ENCODE results near the gene CALY.
"Not testable (repeated sequence)": the region's sequence is repeated elsewhere in the genome, so short reads cannot be mapped to it uniquely, and the experiment has no call there.

CALY gene

DNA sequence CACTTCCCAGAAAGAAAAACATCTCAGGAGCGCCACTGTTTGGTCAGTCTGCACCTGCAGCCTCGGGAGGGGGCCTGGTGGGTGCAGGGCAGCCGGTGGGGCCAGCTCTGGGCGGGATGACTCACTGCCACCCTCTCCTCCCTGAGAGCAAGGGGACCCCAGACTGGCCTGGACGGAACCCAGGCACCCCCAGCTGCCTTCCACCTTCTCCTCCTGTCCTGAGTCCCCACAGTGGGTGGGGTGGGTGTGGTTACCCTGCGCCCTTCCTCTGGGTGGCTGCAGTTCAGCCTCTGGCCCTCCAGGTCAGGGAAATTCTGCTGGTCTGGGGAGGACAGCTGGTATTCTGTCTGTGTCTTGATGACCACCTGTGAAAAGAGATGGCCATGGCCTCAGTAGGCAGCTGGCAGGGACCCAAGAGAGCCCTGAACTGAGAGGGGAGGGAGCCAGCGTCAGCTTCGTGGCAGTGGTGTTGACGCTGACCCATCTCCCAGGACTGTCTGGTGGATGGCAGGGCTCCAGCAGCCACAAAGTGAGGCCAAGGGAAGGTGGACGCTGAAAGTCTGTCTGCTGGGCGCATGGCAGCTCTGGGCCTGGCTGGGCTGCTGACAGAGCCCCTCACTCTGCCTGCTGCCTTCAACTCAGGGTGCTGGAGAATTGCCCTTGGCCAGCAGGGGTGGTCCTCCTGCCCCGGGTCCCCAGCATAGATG lies 8.9 kb downstream of the CALY start:
- H3K27me3 Mint-ChIP-seq = peaks cover 33% of the 10 kb centered on the region
- ATAC-seq (replicated peaks; ENCODE audit: extremely low read depth, poor library complexity, severe bottlenecking) (no peak), DNase-seq (ENCODE audit: low spot score in 2 of 2) (no peak)
- no peak overlapping the region for H3K4me3 Mint-ChIP-seq
- H3K27ac Mint-ChIP-seq (ENCODE audit: low read depth) = no peak overlapping the region
- H3K9me3 Mint-ChIP-seq = no peaks in the 10 kb centered on the region
- peaks cover 6% of the 10 kb centered on the region for H3K36me3 Mint-ChIP-seq (ENCODE audit: insufficient read depth)
- H3K4me1 Mint-ChIP-seq = peaks cover 5% of the 10 kb centered on the region

GRCh38 chr10:133326745-133327650 lies 9.7 kb downstream of the CALY start:
- ATAC-seq (replicated peaks; ENCODE audit: extremely low read depth, poor library complexity, severe bottlenecking) (no peak), DNase-seq (ENCODE audit: low spot score in 2 of 2) (no peak)
- peaks cover 33% of the 10 kb centered on the region for H3K27me3 Mint-ChIP-seq
- peaks cover 5% of the 10 kb centered on the region for H3K4me1 Mint-ChIP-seq
- peaks cover 6% of the 10 kb centered on the region for H3K36me3 Mint-ChIP-seq (ENCODE audit: insufficient read depth)
- no peak overlapping the region for H3K4me3 Mint-ChIP-seq
- H3K27ac Mint-ChIP-seq (ENCODE audit: low read depth) = no peak overlapping the region
- H3K9me3 Mint-ChIP-seq = no peaks in the 10 kb centered on the region

DNA sequence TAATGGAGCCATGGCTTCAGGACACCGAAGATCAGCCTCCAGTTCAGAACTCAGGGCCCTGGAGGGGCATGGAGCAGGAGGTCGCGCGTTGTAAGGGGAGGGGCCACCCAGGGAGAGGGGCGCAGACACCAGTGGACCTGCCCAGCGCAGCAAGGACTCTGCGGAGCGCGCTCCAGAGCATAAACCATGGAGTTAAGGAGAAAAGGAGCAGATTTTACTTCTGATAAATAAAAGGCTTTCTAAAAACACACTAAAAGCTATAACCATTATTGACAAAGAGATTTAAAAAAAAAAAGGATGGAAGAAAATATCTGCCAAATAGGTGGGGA lies 10.5 kb downstream of the CALY start:
- H3K27ac Mint-ChIP-seq (ENCODE audit: low read depth) = no peak overlapping the region

DNA sequence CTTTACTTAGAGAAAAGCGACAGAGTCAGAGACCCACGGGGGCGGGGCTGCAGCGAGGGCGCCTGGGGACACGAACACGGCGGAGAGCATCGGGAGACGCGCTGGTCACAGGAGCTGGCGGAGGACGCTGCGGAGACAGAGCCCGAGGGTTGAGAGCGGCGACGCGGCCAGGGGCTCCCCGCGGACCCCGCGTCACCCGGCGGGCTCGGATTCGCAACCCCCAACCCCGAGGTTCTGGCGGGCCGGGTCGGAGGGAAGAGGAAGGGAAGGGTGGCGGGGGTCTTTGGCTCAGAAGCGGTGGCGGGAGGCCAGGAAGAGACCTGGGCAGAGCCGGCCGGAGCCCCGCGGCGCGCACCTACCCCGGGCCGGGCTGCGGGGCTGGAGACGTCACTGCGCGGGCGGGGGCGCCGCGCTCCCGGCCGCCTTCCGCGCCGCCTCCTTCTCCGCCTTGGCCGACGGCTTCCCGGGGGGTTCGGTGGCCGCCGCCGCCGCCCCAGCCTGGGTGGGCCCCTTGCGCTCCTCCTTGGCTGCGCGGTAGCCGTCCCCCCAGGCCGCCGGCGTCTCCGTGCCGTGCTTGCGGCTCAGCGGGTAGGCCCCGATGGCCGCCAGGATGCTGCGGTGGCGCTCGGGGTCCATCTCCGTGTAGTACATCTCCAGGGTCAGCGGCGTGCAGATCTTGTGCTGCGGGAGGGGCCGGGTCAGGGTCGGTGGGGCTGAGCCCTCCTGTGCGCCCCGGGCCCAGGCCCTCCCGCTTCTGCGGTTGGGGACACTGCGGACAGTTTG lies 11.1 kb downstream of the CALY start:
- H3K9me3 Mint-ChIP-seq = no peaks in the 10 kb centered on the region
- peak overlapping the region; percentile 76 for H3K4me3 Mint-ChIP-seq
- peaks cover 33% of the 10 kb centered on the region for H3K27me3 Mint-ChIP-seq
- peaks cover 5% of the 10 kb centered on the region for H3K4me1 Mint-ChIP-seq
- ATAC-seq (replicated peaks; ENCODE audit: extremely low read depth, poor library complexity, severe bottlenecking) (no peak), DNase-seq (ENCODE audit: low spot score in 2 of 2) (no peak)
- peaks cover 1% of the 10 kb centered on the region for H3K36me3 Mint-ChIP-seq (ENCODE audit: insufficient read depth)
- H3K27ac Mint-ChIP-seq (ENCODE audit: low read depth) = no peak overlapping the region

More for the DNA sequence above, 10.5 kb downstream of the CALY start:
- no peaks in the 10 kb centered on the region for H3K9me3 Mint-ChIP-seq
- ATAC-seq (replicated peaks; ENCODE audit: extremely low read depth, poor library complexity, severe bottlenecking) (no peak), DNase-seq (ENCODE audit: low spot score in 2 of 2) (no peak)
- peaks cover 33% of the 10 kb centered on the region for H3K27me3 Mint-ChIP-seq
- H3K4me1 Mint-ChIP-seq = peaks cover 5% of the 10 kb centered on the region
- no peak overlapping the region for H3K4me3 Mint-ChIP-seq
- peaks cover 4% of the 10 kb centered on the region for H3K36me3 Mint-ChIP-seq (ENCODE audit: insufficient read depth)

- no peaks in the 10 kb centered on the region for H3K9me3 Mint-ChIP-seq
- H3K27me3 Mint-ChIP-seq = peaks cover 33% of the 10 kb centered on the region
- H3K27ac Mint-ChIP-seq (ENCODE audit: low read depth) = no peak overlapping the region
- H3K4me1 Mint-ChIP-seq = peaks cover 3% of the 10 kb centered on the region
- DNase-seq (ENCODE audit: low spot score in 2 of 2) = no peak
- peaks cover 1% of the 10 kb centered on the region for H3K36me3 Mint-ChIP-seq (ENCODE audit: insufficient read depth)
- ATAC-seq (replicated peaks; ENCODE audit: extremely low read depth, poor library complexity, severe bottlenecking) = peak; percentile 3
- peak overlapping the region; percentile 76 for H3K4me3 Mint-ChIP-seq
These were observed 11.8 kb downstream of the CALY start for GRCh38 chr10:133324857-133325260.

DNA sequence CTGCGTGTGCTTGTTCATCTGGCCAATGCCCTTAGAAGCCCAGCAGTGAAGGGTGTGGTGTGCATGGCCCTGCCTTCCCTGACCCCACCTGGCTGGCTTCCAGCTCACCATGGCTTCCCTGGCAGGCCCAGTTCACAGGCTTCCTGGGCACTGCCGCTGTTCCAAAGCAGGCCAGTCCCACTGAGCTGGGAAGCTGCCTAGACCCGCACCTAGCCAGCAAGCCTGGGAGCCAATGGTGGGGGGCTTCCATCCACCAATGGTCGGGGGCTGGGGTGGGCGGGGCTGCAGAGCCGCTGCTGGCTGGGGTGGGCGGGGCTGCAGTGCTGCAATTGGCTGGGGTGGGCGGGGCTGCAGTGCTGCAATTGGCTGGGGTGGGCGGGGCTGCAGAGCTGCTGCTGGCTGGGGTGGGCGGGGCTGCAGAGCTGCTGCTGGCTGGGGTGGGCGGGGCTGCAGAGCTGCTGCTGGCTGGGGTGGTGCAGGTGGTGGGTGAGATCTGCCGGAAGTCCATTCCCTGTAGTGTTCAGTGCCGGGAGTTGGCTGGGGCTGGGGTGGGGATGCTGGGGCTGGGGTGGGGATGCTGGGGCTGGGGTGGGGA lies 12.4 kb downstream of the CALY start:
- peak; percentile 80 for ATAC-seq (replicated peaks; ENCODE audit: extremely low read depth, poor library complexity, severe bottlenecking)
- H3K27me3 Mint-ChIP-seq = peaks cover 29% of the 10 kb centered on the region
- H3K36me3 Mint-ChIP-seq (ENCODE audit: insufficient read depth) = peaks cover 4% of the 10 kb centered on the region
- peak in 1 of 2 donors; percentile 38 for DNase-seq (ENCODE audit: low spot score in 2 of 2)
- H3K4me1 Mint-ChIP-seq = peaks cover 3% of the 10 kb centered on the region
- H3K9me3 Mint-ChIP-seq = no peaks in the 10 kb centered on the region
- H3K27ac Mint-ChIP-seq (ENCODE audit: low read depth) = no peak overlapping the region
- peak overlapping the region; percentile 76 for H3K4me3 Mint-ChIP-seq

DNA sequence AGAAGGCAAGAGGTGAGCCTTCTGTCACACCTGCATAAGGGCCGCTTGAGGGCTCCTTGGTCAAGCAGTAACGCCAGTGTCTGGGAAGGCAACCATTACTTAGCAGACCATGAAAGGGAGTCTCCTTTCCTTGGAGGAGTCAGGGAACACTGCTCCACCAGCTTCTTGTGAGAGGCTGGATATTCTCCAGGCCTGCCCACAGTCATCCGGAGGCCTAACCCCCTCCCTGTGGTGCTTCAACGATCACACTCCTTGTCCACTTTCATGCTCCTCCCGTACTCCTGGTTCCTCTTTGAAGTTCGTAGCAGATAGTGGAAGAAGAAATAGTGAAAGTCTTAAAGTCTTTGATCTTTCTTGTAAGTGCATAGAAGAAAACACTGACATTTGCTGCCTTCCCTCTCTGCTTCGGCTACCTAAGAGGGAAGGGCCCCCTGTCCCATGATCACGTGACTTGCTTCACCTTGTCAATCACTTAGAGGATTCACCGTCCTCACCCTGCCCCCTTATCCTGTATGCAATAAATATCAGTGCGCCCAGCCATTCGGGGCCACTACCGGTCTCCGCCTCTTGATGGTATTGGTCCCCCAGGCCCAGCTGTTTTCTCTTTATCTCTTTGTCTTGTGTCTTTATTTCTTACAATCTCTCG lies 14.5 kb downstream of the CALY start:
- not testable (repeated sequence) for ATAC-seq (replicated peaks; ENCODE audit: extremely low read depth, poor library complexity, severe bottlenecking); DNase-seq (ENCODE audit: low spot score in 2 of 2); H3K27ac Mint-ChIP-seq (ENCODE audit: low read depth); H3K9me3 Mint-ChIP-seq; H3K4me3 Mint-ChIP-seq; H3K36me3 Mint-ChIP-seq (ENCODE audit: insufficient read depth); H3K4me1 Mint-ChIP-seq
- H3K27me3 Mint-ChIP-seq = peaks cover 16% of the 10 kb centered on the region

GRCh38 chr10:133320852-133321422 lies 15.8 kb downstream of the CALY start:
- DNase-seq (ENCODE audit: low spot score in 2 of 2); H3K36me3 Mint-ChIP-seq (ENCODE audit: insufficient read depth); H3K9me3 Mint-ChIP-seq; H3K4me3 Mint-ChIP-seq; H3K27me3 Mint-ChIP-seq; ATAC-seq (replicated peaks; ENCODE audit: extremely low read depth, poor library complexity, severe bottlenecking); H3K27ac Mint-ChIP-seq (ENCODE audit: low read depth); H3K4me1 Mint-ChIP-seq: not testable (repeated sequence)

DNA sequence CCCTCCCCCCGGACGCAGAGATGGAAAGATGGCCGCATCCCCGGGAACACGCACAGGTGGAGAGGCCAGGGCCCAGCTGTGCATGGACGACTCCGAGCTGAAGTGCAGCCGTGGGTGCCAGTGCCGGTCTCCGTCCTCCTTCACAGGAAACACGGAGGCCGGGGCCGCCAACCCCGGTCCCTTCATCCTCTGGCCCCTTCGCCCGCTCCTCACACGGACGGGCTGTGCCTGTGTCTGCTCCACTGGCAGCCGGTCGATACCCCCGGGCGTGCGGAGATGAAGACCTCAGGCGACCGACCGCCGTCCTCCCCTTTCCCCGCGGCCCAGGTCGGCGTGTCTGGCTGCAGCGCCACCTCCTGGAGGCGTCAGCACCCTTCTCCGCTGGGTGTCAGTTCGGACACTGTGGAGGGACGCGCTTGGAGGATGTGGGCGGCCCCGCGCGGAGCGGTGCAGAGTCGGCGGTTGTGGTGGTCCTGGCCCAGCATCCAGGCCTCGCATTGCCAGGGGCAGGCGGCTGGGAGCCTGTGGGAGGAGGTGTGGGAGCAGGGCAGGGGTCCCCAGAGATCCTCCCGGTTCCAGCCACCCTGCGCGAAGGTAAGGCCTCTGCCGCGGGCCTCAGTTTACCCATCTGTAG lies 18.1 kb downstream of the CALY start:
- Mint-ChIP-seq H3K9me3 (no peaks in the 10 kb centered on the region), H3K4me1 (peaks cover 15% of the 10 kb centered on the region), H3K27me3 (no peaks in the 10 kb centered on the region), H3K27ac (ENCODE audit: low read depth) (no peak overlapping the region), H3K4me3 (peak overlapping the region; percentile 44), H3K36me3 (ENCODE audit: insufficient read depth) (peaks cover 2% of the 10 kb centered on the region)
- DNase-seq (ENCODE audit: low spot score in 2 of 2) (peak; percentile 50 to 57), ATAC-seq (replicated peaks; ENCODE audit: extremely low read depth, poor library complexity, severe bottlenecking) (peak; percentile 82)

- ATAC-seq (replicated peaks; ENCODE audit: extremely low read depth, poor library complexity, severe bottlenecking) (no peak), DNase-seq (ENCODE audit: low spot score in 2 of 2) (no peak)
- Mint-ChIP-seq H3K36me3 (ENCODE audit: insufficient read depth) (peaks cover 5% of the 10 kb centered on the region), H3K4me1 (peaks cover 15% of the 10 kb centered on the region), H3K9me3 (no peaks in the 10 kb centered on the region), H3K27ac (ENCODE audit: low read depth) (no peak overlapping the region), H3K27me3 (no peaks in the 10 kb centered on the region), H3K4me3 (no peak overlapping the region)
These were observed 20.0 kb downstream of the CALY start for GRCh38 chr10:133316732-133317131.

- Mint-ChIP-seq H3K36me3 (ENCODE audit: insufficient read depth) (peaks cover 5% of the 10 kb centered on the region), H3K4me1 (peaks cover 15% of the 10 kb centered on the region), H3K4me3 (no peak overlapping the region), H3K9me3 (no peaks in the 10 kb centered on the region), H3K27ac (ENCODE audit: low read depth) (no peak overlapping the region), H3K27me3 (no peaks in the 10 kb centered on the region)
- no peak for ATAC-seq (replicated peaks; ENCODE audit: extremely low read depth, poor library complexity, severe bottlenecking)
- DNase-seq (ENCODE audit: low spot score in 2 of 2) = no peak
These were observed 20.4 kb downstream of the CALY start for GRCh38 chr10:133316266-133316665.
